A549 (cell line): ENCODE measurements around the gene RALA.

Source experiments
- CBX8 ChIP-seq: fragments of 200-600 bp; sonication (generic); IDR thresholded peaks from 2 replicates; pipeline ENCODE4 v1.6.1; 2016
- CTCF ChIP-seq: fragments of >200 bp; sonication (Bioruptor Twin); formaldehyde crosslinking; IDR thresholded peaks from 3 replicates; pipeline ENCODE4 v1.5.1; 2016
- JUN ChIP-seq, 2 experiments: fragments of >200 bp; sonication (Bioruptor Twin); formaldehyde crosslinking; IDR thresholded peaks; 2 replicates in 1 of 2; 3 replicates in 1 of 2; pipeline ENCODE4 v1.6.1; 2016 to 2017
- POLR2A ChIP-seq: IDR thresholded peaks from 2 replicates; pipeline ENCODE4 v1.6.1; 2012; ENCODE audit warnings: mild to moderate bottlenecking, low read length
- TP53 ChIP-seq: fragments of 250-450 bp; sonication (Bioruptor Pico); IDR thresholded peaks from 2 replicates; pipeline ENCODE4 v1.5.0; 2021; ENCODE audit warnings: mild to moderate bottlenecking, moderate library complexity
- TF ChIP-seq, protein P1 (sequence below): IDR thresholded peaks from 2 replicates; pipeline ENCODE4 v1.6.1; 2012

GRCh38 chr7:39727231-39728012 lies 104.0 kb downstream of the RALA start:
- TF ChIP-seq CTCF (no peak), JUN (IDR thresholded peaks at IDR 0.05) (no peak), CBX8 (no peak), POLR2A (no peak), TP53 (CRISPR knock-in tag) (no peak)
- TF ChIP-seq, protein P1, sequence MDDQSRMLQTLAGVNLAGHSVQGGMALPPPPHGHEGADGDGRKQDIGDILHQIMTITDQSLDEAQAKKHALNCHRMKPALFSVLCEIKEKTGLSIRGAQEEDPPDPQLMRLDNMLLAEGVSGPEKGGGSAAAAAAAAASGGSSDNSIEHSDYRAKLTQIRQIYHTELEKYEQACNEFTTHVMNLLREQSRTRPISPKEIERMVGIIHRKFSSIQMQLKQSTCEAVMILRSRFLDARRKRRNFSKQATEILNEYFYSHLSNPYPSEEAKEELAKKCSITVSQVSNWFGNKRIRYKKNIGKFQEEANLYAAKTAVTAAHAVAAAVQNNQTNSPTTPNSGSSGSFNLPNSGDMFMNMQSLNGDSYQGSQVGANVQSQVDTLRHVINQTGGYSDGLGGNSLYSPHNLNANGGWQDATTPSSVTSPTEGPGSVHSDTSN = no peak
